Fibroblast of skin of left biceps (primary cell): Measurements from ENCODE around the gene PTPRT.
"Not testable (repeated sequence)": the region's sequence is repeated elsewhere in the genome, so short reads cannot be mapped to it uniquely, and the experiment has no call there.

Experiments
- DNase-seq, 2 experiments: peaks; one replicate each; pipeline ENCODE4 v3.0.0-alpha.2; 2013; ENCODE audit warnings: low read depth in 2 of 2

Gene PTPRT

DNA sequence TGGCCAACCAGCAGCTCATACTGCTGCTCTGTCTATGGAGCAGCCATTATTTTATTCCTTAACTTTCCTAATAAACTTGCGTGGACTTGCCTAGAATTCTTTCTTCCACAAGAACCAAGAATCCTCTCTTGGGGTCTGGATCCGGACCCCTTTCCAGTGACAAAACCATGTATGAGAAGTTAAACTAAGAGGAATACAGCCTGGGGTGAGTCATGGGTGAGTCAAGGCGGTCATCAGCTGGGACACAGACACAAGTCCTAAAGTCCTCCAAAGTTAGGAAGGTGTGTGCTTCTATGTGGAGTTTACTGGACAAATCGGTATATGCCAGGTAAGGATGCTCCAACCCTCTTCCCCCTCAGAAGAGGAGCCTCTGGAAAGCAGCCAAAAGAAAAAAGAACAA is 881.5 kb downstream of the PTPRT start:
- DNase-seq, result no peak

DNA sequence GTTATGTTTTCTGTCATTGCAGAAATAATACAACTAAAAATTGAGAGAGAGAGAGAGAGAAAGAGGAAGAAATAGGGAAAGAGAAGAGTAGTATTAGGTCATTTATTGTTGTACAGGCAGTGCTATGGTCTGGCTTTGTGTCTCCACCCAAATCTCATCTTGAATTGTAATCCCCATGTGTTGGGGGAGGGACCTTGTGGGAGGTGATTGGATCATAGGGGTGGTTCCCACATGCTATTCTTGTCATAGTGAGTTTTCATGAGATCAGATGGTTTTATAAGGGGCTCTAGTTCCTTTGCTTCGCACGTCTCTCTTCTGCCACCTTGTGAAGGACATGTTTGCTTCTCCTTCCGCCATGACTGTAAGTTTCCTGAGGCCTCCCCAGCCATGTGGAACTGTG is 894.1 kb downstream of the PTPRT start:
- no peak for DNase-seq

DNA sequence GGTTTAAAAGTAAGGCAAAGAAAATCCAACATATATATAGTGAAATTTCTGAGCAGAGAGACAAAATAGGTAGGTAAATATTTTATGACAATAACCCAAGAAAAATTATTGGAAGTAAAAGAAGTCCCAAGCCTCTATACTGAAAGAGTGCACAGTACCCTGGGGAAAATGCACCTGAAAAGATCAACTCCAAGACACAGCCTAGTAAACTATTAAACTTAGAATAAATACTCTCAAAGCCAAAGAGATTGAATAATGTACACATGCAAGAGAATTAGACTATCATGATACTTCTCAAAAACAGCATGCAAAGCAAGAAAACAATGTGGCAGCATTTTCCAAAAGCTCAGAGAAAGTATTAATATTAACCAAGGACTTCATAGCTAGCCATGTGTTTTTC is 894.7 kb downstream of the PTPRT start:
- DNase-seq, result no peak

DNA sequence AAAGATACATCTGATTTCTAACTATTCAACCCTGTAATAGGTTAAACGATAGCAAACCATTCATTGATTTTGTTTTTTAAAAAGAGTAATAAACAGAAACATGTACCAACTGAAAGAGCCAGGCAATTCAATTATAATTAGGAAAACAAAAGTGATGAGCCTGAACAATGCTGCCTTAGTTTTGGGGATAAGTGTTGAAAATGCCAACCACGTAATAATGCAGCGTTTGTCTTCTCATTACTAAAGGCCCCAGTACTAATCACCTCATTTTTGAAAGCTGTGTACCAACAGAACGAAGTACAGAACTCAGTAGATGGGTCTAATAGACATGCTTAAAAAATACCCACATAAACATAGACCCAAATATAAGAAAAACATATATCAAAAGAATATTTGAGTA is 907.9 kb downstream of the PTPRT start:
- no peak for DNase-seq

DNA sequence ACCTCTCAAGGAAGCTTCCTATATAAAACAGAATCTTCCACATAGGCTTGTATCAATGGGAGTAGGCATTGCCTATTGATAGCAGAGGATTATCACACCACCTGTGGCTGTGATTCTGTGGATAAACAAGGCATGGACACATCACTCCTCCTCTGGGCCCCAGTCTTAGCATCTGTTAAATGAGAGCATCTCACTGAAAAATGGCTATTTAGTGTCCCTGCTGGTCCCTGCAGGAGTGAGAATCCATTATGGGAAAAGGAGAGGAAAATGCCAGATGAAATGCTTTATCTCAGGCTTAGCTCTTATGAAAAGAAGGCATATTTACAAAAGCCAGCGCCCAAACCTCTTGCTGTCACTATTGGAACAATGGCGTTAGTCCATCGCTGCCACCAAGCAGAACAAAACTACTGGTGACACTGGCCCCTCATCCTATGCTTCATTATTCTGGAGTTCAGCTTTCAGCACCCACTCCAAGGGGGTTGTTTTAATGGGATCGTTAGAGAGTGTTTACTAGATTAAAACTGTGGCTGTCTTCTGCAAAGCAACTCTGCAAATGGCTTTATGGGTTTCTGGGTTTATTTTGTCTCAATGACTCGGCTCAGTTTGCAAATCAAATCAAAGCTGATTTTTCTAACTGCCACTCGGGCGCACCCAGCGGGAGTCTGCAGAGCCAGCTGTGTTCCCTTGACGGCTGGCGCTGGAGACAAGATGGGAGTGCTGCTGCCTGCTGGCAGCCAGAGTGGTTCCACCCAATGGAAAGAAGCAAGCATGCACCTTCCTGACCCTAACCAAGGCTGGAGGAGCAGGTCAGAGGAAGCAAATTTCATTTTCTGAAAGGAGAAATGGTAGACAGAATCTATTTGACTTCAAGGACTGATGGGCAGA is 912.7 kb downstream of the PTPRT start:
- DNase-seq, result no peak

DNA sequence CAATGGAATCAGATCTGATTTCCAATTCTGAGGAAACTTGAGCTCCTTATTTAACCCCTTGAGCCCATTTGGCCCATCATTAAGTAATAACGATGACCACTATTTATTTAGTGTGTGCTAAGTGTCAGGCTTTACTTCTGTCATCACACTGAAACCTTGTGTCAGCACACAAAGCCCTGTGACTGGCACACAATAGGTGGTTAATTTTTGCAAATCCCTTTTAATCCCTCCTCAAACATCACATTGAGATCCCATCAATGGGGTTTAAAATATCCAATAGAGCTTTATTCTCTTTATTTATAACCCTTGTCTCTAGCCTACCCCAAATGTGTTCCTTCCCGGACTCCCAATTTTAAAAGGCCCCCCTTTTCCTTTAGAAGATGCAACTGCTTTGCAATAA is 914.7 kb downstream of the PTPRT start:
- no peak for DNase-seq

DNA sequence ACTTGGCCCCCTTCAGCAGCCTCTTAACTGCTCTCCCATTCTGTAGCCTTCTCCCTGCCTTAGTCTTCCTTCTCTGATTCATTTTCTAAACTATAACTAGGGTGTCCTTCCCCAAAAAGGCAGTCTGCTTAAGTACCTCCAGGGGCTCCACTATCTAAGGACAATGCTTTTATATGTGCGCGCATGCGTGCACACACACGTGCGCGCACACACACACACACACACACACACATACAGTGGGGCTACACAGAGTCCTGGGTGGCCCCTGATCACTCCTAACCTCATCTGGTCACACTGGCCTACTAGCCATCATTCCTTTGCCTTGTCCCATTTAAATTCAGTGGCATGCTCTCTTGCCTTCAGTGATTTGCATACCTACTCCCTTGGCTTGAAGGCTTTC is 917.2 kb downstream of the PTPRT start:
- DNase-seq, result no peak

DNA sequence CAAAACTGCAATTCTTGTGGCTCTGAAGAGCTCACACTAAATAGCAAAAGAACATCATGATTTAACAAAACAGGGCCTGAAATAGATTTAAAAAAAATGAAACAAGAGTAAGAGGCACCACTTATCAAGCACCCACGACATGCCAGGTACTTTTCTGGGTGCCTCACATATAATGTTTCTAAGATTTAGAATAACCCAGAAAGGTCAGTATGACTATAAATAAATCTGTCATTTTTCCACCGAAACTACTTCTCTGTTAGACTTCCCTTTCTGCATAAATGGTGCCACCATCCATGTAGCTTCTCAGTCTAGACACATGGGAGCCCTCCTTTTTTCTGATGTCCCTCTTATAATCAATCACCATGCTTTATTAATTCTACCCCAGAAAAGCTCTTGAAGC is 919.2 kb downstream of the PTPRT start:
- no peak for DNase-seq

DNA sequence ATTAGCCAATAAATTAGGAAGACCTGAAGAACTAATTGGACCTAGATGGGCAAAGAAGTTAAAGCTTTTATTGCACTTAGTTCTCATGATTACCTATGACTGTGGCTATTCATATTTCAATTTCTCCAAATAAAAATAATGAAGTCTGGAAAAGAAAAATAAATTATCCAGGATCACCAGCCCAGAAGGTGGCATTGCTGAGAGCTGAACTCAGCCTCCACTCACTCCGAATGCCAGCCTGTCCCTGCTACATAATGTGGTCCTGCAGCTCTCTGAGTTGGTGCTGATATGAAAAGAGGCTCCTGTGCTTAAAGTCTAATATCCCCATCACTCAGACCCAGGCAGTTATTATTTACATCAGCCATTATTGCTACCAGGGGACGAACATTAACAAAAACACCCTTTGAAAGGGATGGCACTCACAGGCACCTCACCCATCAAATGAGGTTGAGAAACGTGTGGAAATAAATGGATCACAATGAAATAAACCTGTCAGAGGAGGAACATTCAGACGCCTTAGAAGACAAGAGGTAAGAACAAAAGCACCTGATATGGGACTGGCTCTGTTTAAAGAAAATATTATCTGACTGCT is 921.8 kb downstream of the PTPRT start:
- DNase-seq, result no peak

DNA sequence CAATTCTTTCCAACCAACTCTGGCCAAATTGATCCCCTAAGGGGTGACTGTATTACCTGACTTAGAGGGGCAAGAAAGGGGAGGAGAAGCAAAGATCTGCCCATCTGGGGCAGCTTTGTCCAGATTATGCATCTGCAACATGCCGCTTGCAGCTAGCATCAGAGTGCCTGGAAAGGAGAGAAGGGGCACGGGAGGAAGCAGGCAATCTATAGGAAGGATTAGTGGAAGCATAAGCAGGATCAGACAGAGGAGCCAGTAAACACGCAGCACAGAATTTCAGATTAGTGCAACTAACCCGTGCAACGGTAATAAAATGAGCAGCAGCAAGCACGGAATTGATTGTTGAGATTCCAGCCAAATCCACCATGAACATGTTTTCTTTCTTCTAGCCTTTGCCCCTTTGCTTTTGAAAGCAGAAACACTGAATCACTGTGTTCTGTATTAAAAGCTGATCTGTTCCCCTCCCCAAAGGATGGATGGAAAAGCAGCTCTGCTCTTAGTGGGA is 927.9 kb downstream of the PTPRT start:
- DNase-seq, result no peak

DNA sequence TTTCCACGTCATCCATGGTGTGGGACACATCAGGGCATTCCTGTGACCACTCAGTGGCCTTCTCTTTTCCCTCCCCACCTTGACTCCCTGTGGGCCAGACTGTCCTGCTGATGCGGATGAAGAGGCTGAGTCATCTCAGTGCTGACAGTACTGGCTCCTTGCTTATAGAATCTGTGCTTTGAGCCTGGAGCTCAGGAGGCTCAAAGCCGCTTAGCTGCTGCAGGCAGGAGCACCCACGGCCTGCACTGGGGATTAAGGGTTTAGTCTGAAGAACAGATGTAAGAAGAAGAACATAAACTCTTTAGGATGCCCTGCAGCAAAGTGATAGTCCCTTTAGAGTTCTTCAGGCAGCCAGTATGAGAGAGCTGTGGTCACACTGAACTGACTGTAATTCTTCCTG is 929.5 kb downstream of the PTPRT start:
- DNase-seq, result no peak

DNA sequence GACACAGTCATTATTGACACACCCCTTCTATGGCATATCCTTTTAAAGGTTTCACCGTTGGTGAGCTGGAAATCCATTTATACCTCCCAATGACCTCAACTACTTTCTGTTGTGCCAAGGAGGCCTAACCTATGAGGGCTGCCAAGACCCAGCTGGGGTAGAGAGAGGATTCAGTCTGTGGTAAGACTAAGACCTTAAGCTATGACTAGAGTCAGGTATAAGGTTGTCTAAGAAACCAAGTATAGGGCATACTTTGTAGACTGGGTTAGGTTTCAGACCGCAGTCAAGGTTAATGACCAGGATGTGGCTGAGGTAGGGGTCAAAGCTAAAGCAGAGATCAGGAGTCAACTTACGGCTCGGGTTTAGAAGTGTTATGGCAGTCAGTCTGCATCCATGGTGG is 930.3 kb downstream of the PTPRT start:
- no peak for DNase-seq

DNA sequence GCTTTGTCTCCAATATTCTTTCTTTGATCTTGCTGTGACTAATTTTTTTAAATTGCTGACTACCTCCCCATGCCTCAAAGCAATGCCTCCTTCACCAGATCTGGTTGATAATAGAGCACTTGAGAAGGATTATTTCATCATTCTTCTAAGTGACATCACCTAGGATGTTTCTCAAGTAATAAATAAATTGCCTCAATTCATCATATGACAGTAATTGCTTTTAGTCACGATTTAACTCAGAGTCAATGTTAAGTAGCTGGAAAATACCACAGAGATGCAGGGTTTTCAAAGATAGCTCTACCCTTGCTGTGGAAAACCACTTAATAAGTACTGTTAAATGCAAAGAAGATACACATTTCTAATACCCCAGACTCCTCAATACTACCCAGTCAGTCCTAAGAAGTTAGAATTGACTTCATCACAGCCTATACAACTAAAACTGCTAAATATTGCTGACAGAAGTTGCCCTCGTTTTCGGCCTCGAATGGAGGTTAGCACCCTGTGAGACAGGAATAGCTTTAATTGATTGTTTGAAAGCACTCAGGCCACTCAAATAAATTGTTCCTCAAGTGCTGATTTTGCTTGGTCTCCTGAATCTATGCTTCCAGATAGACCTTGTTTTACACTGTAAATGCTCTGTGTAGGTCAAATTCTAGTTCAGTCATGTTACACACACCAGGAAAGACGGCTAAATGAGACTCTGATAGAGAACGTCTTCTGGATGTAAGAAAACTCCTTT is 931.0 kb downstream of the PTPRT start:
- no peak for DNase-seq

DNA sequence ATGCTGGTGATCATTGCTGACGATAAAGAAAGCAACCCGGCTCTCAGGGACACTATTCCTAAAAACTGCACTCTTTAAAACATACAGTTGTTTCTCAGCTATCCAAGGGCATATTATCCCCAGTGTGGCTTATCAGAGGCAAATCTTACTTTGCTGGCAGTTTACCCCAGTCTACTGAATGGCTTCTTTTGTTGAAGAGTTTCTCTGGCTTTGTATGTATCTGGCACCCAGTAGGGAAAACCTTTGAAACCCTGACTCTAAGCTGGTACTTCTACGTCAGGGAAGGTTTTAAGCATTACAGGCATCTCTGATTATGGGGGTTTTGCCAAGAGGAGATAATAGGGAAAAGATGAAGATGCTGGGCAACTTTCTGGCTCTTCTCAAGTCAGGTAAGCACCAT is 933.9 kb downstream of the PTPRT start:
- DNase-seq, result no peak

DNA sequence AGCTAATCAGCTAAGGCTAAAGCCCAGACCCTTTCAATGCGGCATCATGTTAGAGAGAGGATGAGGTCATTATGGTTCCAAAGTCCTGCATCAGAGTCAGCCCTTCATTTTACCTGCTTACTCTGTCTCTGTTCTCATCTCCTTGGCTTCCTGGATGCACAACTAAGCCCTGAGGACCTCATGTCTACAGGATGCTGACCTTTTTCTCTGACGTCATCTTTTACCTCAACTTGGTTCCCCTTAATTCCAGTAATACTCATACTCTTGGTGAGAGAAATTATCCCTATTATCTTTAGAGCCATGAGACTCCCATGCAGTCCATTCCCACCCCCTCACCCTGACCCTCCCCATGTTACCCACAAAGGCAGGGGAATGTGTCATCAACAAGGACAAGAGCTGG is 935.0 kb downstream of the PTPRT start:
- DNase-seq, result no peak

DNA sequence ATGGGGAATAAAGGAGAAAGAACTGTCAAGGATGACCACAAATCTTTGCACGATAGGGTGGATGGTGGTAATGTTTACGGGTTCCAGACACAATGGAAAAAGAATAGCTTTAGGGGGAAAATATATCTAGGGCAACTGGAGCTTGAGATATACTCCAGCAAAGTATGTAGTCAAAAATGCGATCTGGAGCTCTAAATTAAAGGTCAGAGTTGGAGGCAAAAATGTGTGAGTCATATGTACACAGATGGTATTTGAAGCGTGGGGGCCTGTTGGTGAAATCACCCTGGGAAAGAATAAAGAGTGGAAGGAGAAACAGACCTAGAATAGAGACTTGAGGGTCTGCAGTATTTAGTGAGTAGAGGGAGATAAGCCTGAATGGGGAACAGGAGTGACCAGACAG is 937.6 kb downstream of the PTPRT start:
- DNase-seq, result no peak

DNA sequence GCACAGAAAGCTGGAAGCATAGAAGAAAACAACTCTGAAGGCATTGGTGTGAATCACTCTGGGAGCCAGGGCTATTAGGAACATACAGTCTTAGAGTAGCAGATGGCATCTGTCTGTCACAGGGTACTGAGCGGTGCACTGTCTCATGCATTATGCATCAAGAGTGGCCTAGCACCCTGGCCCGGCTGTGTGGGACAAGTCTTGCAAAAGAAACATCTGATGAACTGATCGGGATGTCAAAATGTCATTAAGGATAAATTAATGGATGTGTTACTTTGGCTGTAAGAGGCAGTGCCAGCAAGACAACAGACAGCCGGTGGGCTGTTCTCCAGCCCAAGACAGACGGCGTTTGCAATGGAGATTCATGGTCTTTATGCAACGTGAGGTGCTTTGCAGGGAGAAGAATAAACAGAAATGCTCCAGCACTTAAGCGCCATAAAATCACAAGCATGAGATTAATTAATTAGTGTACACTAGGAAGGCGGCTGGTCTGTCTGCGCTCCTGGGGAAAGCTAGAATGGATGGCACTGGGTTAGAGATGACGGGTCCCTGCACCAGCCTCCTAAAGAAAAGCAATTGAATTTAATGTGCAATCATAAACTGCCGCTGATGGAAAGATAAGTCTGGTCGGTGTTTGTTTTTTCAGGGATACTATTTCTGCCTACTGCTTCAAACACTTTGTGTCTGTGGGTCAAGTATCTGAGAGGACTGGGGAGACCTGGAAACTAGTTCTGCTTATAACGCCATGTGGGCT is 970.9 kb downstream of the PTPRT start:
- DNase-seq, result no peak

DNA sequence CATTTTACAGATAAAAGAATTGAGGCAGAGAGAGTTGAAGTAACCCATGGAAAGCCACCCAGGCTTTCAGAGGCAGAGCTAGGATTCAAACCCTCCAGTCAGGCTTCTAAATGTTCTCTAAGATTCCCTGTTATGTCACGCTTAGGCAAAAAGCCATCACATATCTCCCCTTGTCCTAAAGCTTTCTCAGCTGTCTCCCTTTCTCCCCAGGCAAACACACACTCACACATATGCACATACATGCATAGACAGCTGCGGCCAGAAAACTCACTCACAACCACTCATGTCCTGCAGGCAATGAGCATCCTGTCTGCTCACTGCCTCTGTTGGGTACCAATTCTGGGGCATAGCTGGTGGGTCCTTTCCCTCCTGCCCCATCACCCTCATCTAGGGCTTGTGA is 975.6 kb downstream of the PTPRT start:
- DNase-seq, result no peak

DNA sequence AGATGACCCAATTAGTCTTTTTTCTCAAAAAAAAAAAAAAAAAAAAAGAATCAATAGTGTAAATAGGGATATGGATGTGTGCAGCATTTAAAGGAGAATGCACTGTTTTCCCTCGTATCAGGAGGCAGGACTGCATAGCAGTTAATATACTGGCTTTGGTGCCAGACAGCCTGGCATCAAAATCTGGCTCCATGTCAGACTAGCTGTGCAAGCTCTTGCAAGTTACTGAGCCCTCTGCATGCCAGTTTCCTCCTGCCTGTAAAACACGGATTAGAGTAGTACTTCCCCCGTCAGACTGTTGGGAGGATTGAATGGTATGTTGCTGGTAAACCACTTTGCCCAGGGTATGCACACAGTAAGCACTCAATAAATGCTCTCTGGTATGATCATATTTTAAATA is 977.3 kb downstream of the PTPRT start:
- DNase-seq, result no peak

DNA sequence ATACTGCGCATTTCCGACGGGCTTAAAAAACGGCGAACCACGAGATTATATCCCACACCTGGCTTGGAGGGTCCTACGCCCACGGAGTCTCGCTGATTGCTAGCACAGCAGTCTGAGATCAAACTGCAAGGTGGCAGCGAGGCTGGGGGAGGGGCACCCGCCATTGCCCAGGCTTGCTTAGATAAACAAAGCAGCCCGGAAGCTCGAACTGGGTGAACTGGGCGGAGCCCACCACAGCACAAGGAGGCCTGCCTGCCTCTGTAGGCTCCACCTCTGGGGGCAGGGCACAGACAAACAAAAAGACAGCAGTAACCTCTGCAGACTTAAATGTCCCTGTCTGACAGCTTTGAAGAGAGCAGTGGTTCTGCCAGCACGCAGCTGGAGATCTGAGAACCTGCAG is 983.1 kb downstream of the PTPRT start:
- not testable (repeated sequence) for DNase-seq

DNA sequence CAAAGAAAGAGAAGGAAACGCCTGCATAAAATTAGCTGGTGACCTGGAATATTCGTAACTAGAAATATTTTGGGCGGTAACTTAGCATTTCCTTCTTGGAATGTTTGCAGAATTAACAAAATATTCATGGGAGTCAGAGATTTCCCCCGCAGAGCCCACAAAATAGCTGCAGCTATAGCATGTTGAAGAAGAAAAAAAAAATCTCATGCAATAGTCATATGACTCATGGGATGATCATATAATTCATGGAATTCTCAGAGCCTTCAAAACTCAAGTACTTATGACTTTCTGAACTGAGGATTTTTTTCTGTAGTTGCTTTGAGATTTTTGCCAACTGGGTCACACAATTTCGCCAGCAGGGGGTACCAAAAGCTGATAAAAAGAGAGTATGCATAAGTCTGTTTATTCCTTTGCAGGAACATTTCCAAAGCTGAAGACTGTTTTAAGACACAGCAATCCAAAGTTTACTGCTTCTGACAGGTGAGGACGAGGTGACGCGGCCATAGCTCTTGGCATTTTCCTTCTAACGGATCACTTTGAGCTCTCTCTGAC is 985.5 kb downstream of the PTPRT start:
- no peak for DNase-seq

DNA sequence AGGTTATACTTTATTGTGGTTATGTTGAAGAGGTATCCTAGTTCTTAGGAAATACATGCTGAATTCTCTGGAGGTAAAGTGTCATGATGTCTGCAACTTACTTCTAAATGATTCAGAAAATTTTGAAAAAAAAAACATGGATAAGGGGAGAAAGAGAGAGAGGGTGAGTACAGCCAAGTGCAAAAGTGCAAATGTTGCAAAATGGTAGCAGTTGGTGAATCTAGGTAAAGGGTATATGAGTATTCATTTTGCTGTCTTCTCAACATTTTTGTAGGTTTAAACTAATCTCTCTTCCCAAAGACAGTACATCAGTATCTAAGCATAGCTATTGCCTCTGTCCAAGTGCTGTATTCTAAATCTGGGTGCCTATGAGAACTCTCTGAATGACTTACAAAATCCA is 992.1 kb downstream of the PTPRT start:
- DNase-seq, result no peak
